Stimulated activated naive CD8-positive, alpha-beta T cell treated with anti-CD3 and anti-CD28 coated beads, Interleukin-15, amount 100 ng/mL, for 72 hours (primary cell): ENCODE results near the gene ZNF200.
A peak's percentile ranks its signal among the peaks of the same experiment; 100 is the strongest.
"Not testable (repeated sequence)": the region's sequence is repeated elsewhere in the genome, so short reads cannot be mapped to it uniquely, and the experiment has no call there.

Source experiments
- ATAC-seq: fragments of 150-1000 bp; cut with Tn5 transposase; 2 replicates; pipeline ENCODE4 v1.10.0; 2021; ENCODE audit warnings: mild to moderate bottlenecking, moderate library complexity
- DNase-seq, 2 donors: peaks; one replicate each; pipeline ENCODE4 v3.0.0; 2021 to 2022
- H3K27ac Mint-ChIP-seq, 2 donors: one replicate each; pipeline ENCODE4 v1.8.0; 2022; ENCODE audit warnings: mild to moderate bottlenecking in 2 of 2, mixed read lengths in 2 of 2, moderate library complexity in 2 of 2
- H3K27me3 Mint-ChIP-seq: one replicate; pipeline ENCODE4 v1.8.0; 2022; ENCODE audit warnings: mixed read lengths
- H3K4me1 Mint-ChIP-seq: one replicate; pipeline ENCODE4 v1.8.0; 2022; ENCODE audit warnings: mild to moderate bottlenecking, mixed read lengths
- H3K4me3 Mint-ChIP-seq, 2 donors: one replicate each; pipeline ENCODE4 v1.8.0; 2022; ENCODE audit warnings: mild to moderate bottlenecking in 2 of 2, mixed read lengths in 2 of 2, moderate library complexity in 1 of 2
- H3K9me3 Mint-ChIP-seq, 2 donors: one replicate each; pipeline ENCODE4 v1.8.0; 2022; ENCODE audit warnings: mixed read lengths in 2 of 2

ZNF200 gene

GRCh38 chr16:3193221-3194212 lies 41.4 kb downstream of the ZNF200 start:
- ATAC-seq = no peak
- H3K27ac Mint-ChIP-seq = no peak overlapping the region
- peaks cover 36% of the 10 kb centered on the region for H3K4me1 Mint-ChIP-seq
- H3K4me3 Mint-ChIP-seq = no peak overlapping the region
- no peak for DNase-seq
- H3K27me3 Mint-ChIP-seq = peaks cover 77% of the 10 kb centered on the region
- no peaks in the 10 kb centered on the region for H3K9me3 Mint-ChIP-seq

DNA sequence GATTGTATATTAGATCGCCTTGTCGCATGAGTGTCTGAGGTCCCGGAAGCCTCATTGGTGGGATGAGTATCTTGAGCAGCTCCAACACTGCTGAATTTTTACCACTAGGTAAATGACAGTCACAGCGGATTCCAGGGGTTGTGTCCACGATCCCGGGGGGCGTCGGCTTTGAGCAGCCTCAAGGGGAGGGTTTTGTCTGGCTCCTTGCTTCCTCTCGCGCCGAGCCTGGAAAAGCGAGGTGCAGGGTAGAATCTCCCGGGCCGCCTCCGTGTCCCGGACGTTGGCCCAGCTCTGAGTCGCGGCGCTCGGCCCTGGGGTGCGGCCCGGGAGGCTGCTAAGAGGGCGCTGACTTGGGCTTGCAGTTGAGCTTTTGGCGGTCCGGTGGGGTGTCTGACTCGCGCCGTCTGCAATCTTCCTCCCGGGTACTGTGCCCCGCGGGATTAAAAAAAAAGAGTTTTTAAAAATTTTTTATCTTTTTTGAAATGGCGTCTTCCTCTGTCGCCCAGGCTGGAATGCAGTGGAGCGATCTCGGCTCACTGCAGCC lies 42.4 kb downstream of the ZNF200 start:
- Mint-ChIP-seq H3K4me3 (peak overlapping the region in 1 of 2 donors; percentile 9), H3K9me3 (no peaks in the 10 kb centered on the region)
- no peak for DNase-seq

GRCh38 chr16:3190949-3191353 lies 44.0 kb downstream of the ZNF200 start:
- Mint-ChIP-seq H3K27ac (peak overlapping the region; percentile 22 to 88), H3K9me3 (no peaks in the 10 kb centered on the region), H3K4me3 (peak overlapping the region; percentile 93), H3K4me1 (peaks cover 58% of the 10 kb centered on the region), H3K27me3 (peaks cover 95% of the 10 kb centered on the region)
- ATAC-seq = no peak
- no peak for DNase-seq

More for the DNA sequence above, 42.4 kb downstream of the ZNF200 start:
- Mint-ChIP-seq H3K4me1 (peaks cover 45% of the 10 kb centered on the region), H3K27ac (no peak overlapping the region), H3K27me3 (peaks cover 79% of the 10 kb centered on the region)
- ATAC-seq = no peak

DNA sequence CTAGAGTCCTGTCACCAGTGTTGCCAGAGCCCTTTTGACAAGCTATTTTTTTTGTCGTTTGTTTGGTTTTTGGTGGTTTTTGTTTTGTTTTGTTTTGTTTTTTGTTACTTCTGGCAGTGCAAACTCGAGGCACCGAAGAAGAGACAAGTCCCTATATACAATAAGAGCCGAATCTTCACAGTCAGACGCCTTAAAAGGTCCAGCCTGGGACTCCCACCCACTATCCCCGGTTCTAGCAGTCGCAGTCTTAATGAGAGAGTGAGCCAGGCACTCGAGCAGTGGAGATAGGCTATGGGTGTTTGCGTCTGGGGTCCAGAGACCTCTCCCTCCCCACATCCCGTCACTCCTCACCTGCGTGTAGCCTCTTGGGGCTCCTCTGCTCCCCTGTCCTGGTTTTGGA lies 45.1 kb downstream of the ZNF200 start:
- H3K4me3 Mint-ChIP-seq = peak overlapping the region; percentile 93
- H3K27ac Mint-ChIP-seq = peak overlapping the region in 1 of 2 donors; percentile 98
- H3K4me1 Mint-ChIP-seq = peaks cover 58% of the 10 kb centered on the region
- H3K9me3 Mint-ChIP-seq = no peaks in the 10 kb centered on the region
- peaks cover 93% of the 10 kb centered on the region for H3K27me3 Mint-ChIP-seq
- no peak for DNase-seq
- ATAC-seq = no peak

GRCh38 chr16:3188925-3189825 lies 45.8 kb downstream of the ZNF200 start:
- DNase-seq = peak; percentile 67 to 85
- Mint-ChIP-seq H3K4me3 (peak overlapping the region; percentile 93), H3K9me3 (no peaks in the 10 kb centered on the region), H3K27me3 (peaks cover 92% of the 10 kb centered on the region), H3K27ac (peak overlapping the region; percentile 86 to 98), H3K4me1 (peaks cover 61% of the 10 kb centered on the region)
- peak; percentile 70 for ATAC-seq

- peaks cover 92% of the 10 kb centered on the region for H3K27me3 Mint-ChIP-seq
- no peaks in the 10 kb centered on the region for H3K9me3 Mint-ChIP-seq
- H3K4me3 Mint-ChIP-seq = peak overlapping the region; percentile 93
- DNase-seq = no peak
- peaks cover 67% of the 10 kb centered on the region for H3K4me1 Mint-ChIP-seq
- ATAC-seq = no peak
- H3K27ac Mint-ChIP-seq = peak overlapping the region in 1 of 2 donors; percentile 86
These were observed 46.4 kb downstream of the ZNF200 start for GRCh38 chr16:3188675-3188924.

GRCh38 chr16:3187798-3188674 lies 46.9 kb downstream of the ZNF200 start, which contains the start of gene OR1F1:
Gene OR1F1 (plus strand): TSS chr16:3188204.
- DNase-seq = peak; percentile 82 to 91
- Mint-ChIP-seq H3K4me1 (peaks cover 73% of the 10 kb centered on the region), H3K9me3 (no peaks in the 10 kb centered on the region), H3K27me3 (peaks cover 92% of the 10 kb centered on the region), H3K27ac (peak within 1 kb of the TSS; percentile 86 to 98), H3K4me3 (peak within 1 kb of the TSS; percentile 93)
- ATAC-seq = peak; percentile 65

DNA sequence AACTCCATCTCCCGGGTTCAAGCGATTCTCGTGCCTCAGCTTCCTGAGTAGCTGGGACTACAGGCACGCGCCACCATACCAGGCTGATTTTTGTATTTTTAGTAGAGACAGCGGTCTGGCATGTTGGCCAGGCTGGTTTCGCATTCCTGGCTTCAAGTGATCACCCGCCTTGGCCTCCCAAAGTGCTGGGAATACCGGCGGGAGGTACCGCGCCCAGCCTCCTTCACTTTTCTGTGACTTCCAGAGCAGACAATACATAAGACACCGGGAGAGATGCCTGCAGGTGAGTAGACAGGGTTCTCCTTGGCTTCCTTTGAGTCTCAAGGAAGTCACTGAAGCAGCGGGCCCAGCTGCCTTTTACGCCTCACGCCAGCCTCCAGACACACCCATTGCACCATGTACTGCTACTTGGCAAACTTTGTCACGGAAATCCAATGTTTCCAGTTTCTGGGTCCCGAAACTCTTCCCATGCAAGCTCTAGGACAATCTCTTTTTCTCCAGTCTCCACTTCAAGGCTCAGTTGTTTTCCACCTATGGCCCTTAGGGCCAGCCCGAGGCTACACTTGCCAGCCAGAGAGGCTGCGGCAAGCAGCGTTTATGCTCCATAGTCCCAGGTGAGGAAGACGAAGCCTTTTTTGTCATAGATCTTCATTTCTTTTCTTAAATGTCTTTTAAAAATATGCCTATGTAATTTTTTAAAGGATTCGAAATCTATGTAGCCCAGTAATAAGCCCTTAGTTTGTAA lies 47.8 kb downstream of the ZNF200 start:
- Mint-ChIP-seq H3K4me3 (peak overlapping the region in 1 of 2 donors; percentile 93), H3K27ac (peak overlapping the region in 1 of 2 donors; percentile 95), H3K4me1 (peaks cover 81% of the 10 kb centered on the region), H3K27me3 (peaks cover 92% of the 10 kb centered on the region), H3K9me3 (no peaks in the 10 kb centered on the region)
- ATAC-seq = no peak
- DNase-seq = no peak

GRCh38 chr16:3183445-3184139 lies 51.4 kb downstream of the ZNF200 start:
- H3K4me1 Mint-ChIP-seq = peaks cover 46% of the 10 kb centered on the region
- H3K27me3 Mint-ChIP-seq = peaks cover 88% of the 10 kb centered on the region
- ATAC-seq (peak; percentile 29), DNase-seq (no peak)
- no peaks in the 10 kb centered on the region for H3K9me3 Mint-ChIP-seq
- peak overlapping the region; percentile 61 to 84 for H3K27ac Mint-ChIP-seq
- peak overlapping the region; percentile 86 to 95 for H3K4me3 Mint-ChIP-seq

- H3K27ac Mint-ChIP-seq = peak overlapping the region; percentile 89 to 97
- no peaks in the 10 kb centered on the region for H3K9me3 Mint-ChIP-seq
- DNase-seq (peak; percentile 61 to 77), ATAC-seq (peak; percentile 69)
- H3K4me1 Mint-ChIP-seq = peaks cover 38% of the 10 kb centered on the region
- H3K4me3 Mint-ChIP-seq = peak overlapping the region; percentile 86 to 95
- peaks cover 83% of the 10 kb centered on the region for H3K27me3 Mint-ChIP-seq
These were observed 52.1 kb downstream of the ZNF200 start for GRCh38 chr16:3182608-3183444.

GRCh38 chr16:3182293-3182607 lies 52.7 kb downstream of the ZNF200 start:
- not testable (repeated sequence) for ATAC-seq, H3K9me3 Mint-ChIP-seq, DNase-seq
- H3K4me3 Mint-ChIP-seq = peak overlapping the region; percentile 86 to 95
- peaks cover 32% of the 10 kb centered on the region for H3K4me1 Mint-ChIP-seq
- peaks cover 83% of the 10 kb centered on the region for H3K27me3 Mint-ChIP-seq
- H3K27ac Mint-ChIP-seq = peak overlapping the region; percentile 89 to 97

GRCh38 chr16:3180445-3180878 lies 54.5 kb downstream of the ZNF200 start:
- no peak overlapping the region for H3K27ac Mint-ChIP-seq
- no peak for DNase-seq
- peaks cover 84% of the 10 kb centered on the region for H3K27me3 Mint-ChIP-seq
- peak overlapping the region in 1 of 2 donors; percentile 6 for H3K4me3 Mint-ChIP-seq
- peaks cover 28% of the 10 kb centered on the region for H3K4me1 Mint-ChIP-seq
- no peaks in the 10 kb centered on the region for H3K9me3 Mint-ChIP-seq
- no peak for ATAC-seq

DNA sequence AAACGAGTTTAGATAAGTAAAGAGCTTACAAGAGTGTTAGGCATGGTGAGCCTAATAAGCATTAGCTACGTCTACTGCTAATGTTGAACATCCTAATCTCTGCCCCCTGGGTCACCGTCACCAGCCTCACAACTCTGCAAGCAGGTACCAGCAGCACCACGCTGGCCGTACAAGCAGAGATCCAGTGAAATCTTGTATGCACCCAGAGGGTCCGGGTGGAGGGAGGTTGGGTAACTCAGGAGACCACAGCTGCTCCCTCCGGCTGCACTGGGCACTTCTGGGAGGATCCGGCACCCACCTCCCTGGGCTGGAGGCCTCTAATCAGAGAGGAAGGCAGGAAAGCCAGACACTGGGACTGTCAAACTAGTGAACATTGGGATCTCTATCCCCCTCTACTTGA lies 55.3 kb downstream of the ZNF200 start:
- peaks cover 36% of the 10 kb centered on the region for H3K4me1 Mint-ChIP-seq
- H3K4me3 Mint-ChIP-seq = no peak overlapping the region
- H3K27me3 Mint-ChIP-seq = peaks cover 91% of the 10 kb centered on the region
- H3K27ac Mint-ChIP-seq = no peak overlapping the region
- ATAC-seq (no peak), DNase-seq (no peak)
- H3K9me3 Mint-ChIP-seq = no peaks in the 10 kb centered on the region
